Mesothelial cell of epicardium (in vitro differentiated cells): Measurements from ENCODE around the gene EML6. TPM values are rescaled to one million over a fixed set of nuclear protein-coding genes. Genes with fewer than 3 reads are reported as not detected.

ENCODE experiments used
- DNase-seq, 2 experiments: peaks; one replicate each; pipeline ENCODE4 v3.0.0; 2021; ENCODE audit warnings: low spot score in 2 of 2; ENCODE audit not compliant: unreplicated experiment in 2 of 2
- H3K27ac Mint-ChIP-seq: 2 replicates; pipeline ENCODE4 v1.8.0; 2021; ENCODE audit warnings: mixed read lengths
- H3K27me3 Mint-ChIP-seq: 2 replicates; pipeline ENCODE4 v1.8.0; 2021; ENCODE audit warnings: low read depth, mixed read lengths
- H3K36me3 Mint-ChIP-seq: 2 replicates; pipeline ENCODE4 v1.8.0; 2021; ENCODE audit warnings: mixed read lengths
- H3K4me1 Mint-ChIP-seq: 2 replicates; pipeline ENCODE4 v1.8.0; 2021; ENCODE audit warnings: mixed read lengths
- H3K4me3 Mint-ChIP-seq: 2 replicates; pipeline ENCODE4 v1.8.0; 2021; ENCODE audit warnings: mild to moderate bottlenecking, moderate library complexity, mixed read lengths
- H3K9me3 Mint-ChIP-seq: 2 replicates; pipeline ENCODE4 v1.8.0; 2021; ENCODE audit warnings: mixed read lengths
- CTCF ChIP-seq: fragments of 200-600 bp; sonication (generic); IDR thresholded peaks from one replicate; pipeline ENCODE4 v1.5.0; 2021; ENCODE audit warnings: antibody characterized with exemption; ENCODE audit not compliant: unreplicated experiment
- total RNA-seq: library from RNA; stranded (reverse); gene quantifications from 3 replicates; pipeline ENCODE4 v1.2.1, GENCODE V29; 2021

EML6 gene
- total RNA-seq, 1 donor from 2014 or later = 2.3 TPM

GRCh38 chr2:54912893-54913292 lies 189.4 kb downstream of the EML6 start:
- H3K4me1 Mint-ChIP-seq = no peaks in the 10 kb centered on the region
- peaks cover 7% of the 10 kb centered on the region for H3K27me3 Mint-ChIP-seq
- no peak for DNase-seq
- no peak overlapping the region for H3K27ac Mint-ChIP-seq
- H3K9me3 Mint-ChIP-seq = peaks cover 12% of the 10 kb centered on the region
- no peak overlapping the region for H3K4me3 Mint-ChIP-seq
- no peak for TF ChIP-seq CTCF
- no peaks in the 10 kb centered on the region for H3K36me3 Mint-ChIP-seq

GRCh38 chr2:54914637-54915036 lies 191.2 kb downstream of the EML6 start:
- Mint-ChIP-seq H3K4me1 (no peaks in the 10 kb centered on the region), H3K9me3 (peaks cover 12% of the 10 kb centered on the region), H3K27me3 (peaks cover 7% of the 10 kb centered on the region), H3K4me3 (no peak overlapping the region), H3K36me3 (no peaks in the 10 kb centered on the region), H3K27ac (no peak overlapping the region)
- no peak for DNase-seq
- TF ChIP-seq CTCF = no peak

- Mint-ChIP-seq H3K4me1 (no peaks in the 10 kb centered on the region), H3K9me3 (peaks cover 14% of the 10 kb centered on the region), H3K27me3 (peaks cover 7% of the 10 kb centered on the region), H3K36me3 (no peaks in the 10 kb centered on the region), H3K4me3 (no peak overlapping the region), H3K27ac (no peak overlapping the region)
- TF ChIP-seq CTCF = no peak
- no peak for DNase-seq
Observed at GRCh38 chr2:54915101-54915500, 191.6 kb downstream of the EML6 start.

- Mint-ChIP-seq H3K36me3 (no peaks in the 10 kb centered on the region), H3K27me3 (peaks cover 7% of the 10 kb centered on the region), H3K27ac (no peak overlapping the region), H3K4me1 (no peaks in the 10 kb centered on the region), H3K9me3 (peaks cover 29% of the 10 kb centered on the region), H3K4me3 (no peak overlapping the region)
- TF ChIP-seq CTCF = no peak
- DNase-seq = no peak
Observed at GRCh38 chr2:54916637-54917036, 193.2 kb downstream of the EML6 start.

- DNase-seq = no peak
- no peak for TF ChIP-seq CTCF
- Mint-ChIP-seq H3K27ac (no peak overlapping the region), H3K4me3 (no peak overlapping the region), H3K27me3 (peaks cover 7% of the 10 kb centered on the region), H3K36me3 (no peaks in the 10 kb centered on the region), H3K4me1 (no peaks in the 10 kb centered on the region), H3K9me3 (peaks cover 23% of the 10 kb centered on the region)
Observed at GRCh38 chr2:54918647-54919280, 195.3 kb downstream of the EML6 start.

GRCh38 chr2:54920660-54921059 lies 197.2 kb downstream of the EML6 start:
- H3K9me3 Mint-ChIP-seq = peaks cover 21% of the 10 kb centered on the region
- H3K27ac Mint-ChIP-seq = no peak overlapping the region
- TF ChIP-seq CTCF = no peak
- H3K36me3 Mint-ChIP-seq = no peaks in the 10 kb centered on the region
- H3K4me3 Mint-ChIP-seq = no peak overlapping the region
- no peaks in the 10 kb centered on the region for H3K4me1 Mint-ChIP-seq
- peaks cover 9% of the 10 kb centered on the region for H3K27me3 Mint-ChIP-seq
- no peak for DNase-seq
